Eye (tissue), 1 donor: ENCODE results near the gene TTYH3.
"Not testable (repeated sequence)": the region's sequence is repeated elsewhere in the genome, so short reads cannot be mapped to it uniquely, and the experiment has no call there.

Experiments
- DNase-seq: peaks from one replicate; pipeline ENCODE4 v3.0.0-alpha.2; 2015

The TTYH3 gene

GRCh38 chr7:2631946-2632732 is at the start of gene TTYH3:
TTYH3 (plus strand) TSS chr7:2631986; CDS start chr7:2632156, 170 bp downstream.
- peak; percentile 76 for DNase-seq

- DNase-seq = no peak
Observed at GRCh38 chr7:2582006-2582735, 49.6 kb upstream of the TTYH3 start.

- no peak for DNase-seq
Observed at GRCh38 chr7:2583798-2584580, 47.8 kb upstream of the TTYH3 start.

- DNase-seq = no peak
Observed at GRCh38 chr7:2585446-2585845, 46.3 kb upstream of the TTYH3 start.

- no peak for DNase-seq
Observed at GRCh38 chr7:2586326-2587020, 45.3 kb upstream of the TTYH3 start.

GRCh38 chr7:2587134-2587533 is 44.7 kb upstream of the TTYH3 start:
- DNase-seq = no peak

- no peak for DNase-seq
Observed at GRCh38 chr7:2587778-2588177, 44.0 kb upstream of the TTYH3 start.

GRCh38 chr7:2589341-2589740 is 42.4 kb upstream of the TTYH3 start:
- no peak for DNase-seq

- DNase-seq = not testable (repeated sequence)
Observed at GRCh38 chr7:2589941-2590340, 41.8 kb upstream of the TTYH3 start.

- DNase-seq = no peak
Observed at GRCh38 chr7:2592375-2592865, 39.4 kb upstream of the TTYH3 start.

GRCh38 chr7:2593036-2593727 is 38.6 kb upstream of the TTYH3 start:
- DNase-seq = no peak

- DNase-seq = no peak
Observed at GRCh38 chr7:2594599-2594998, 37.2 kb upstream of the TTYH3 start.

GRCh38 chr7:2595258-2595860 is 36.4 kb upstream of the TTYH3 start:
- no peak for DNase-seq

- DNase-seq = no peak
Observed at GRCh38 chr7:2596464-2597272, 35.1 kb upstream of the TTYH3 start.

- DNase-seq = no peak
Observed at GRCh38 chr7:2597273-2597640, 34.5 kb upstream of the TTYH3 start.

- DNase-seq = no peak
Observed at GRCh38 chr7:2598154-2598823, 33.5 kb upstream of the TTYH3 start.

- DNase-seq = no peak
Observed at GRCh38 chr7:2601065-2601464, 30.7 kb upstream of the TTYH3 start.

GRCh38 chr7:2601907-2602306 is 29.9 kb upstream of the TTYH3 start:
- DNase-seq = no peak

- DNase-seq = no peak
Observed at GRCh38 chr7:2602406-2603043, 29.3 kb upstream of the TTYH3 start.
